ENCODE data around the gene PCDHB15.

The PCDHB15 gene

DNA sequence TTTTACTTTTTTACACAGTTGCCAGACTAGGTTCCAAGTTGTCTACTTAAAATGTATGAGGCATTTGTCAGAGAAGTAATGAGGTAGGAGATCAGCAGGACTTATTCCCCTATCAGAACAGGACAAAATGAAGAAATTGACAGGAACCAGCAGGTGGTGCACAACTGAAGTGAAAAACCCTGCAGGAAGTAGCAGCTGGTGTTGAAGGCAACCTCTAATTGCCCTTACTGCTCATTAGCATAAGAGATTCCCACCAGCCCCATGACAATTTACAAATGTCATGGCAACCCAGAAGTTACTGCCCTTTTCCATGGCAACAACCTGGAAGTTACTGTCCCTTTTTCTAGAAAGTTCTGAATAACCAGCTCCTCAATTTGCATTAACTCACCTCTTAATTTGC, 5.4 kb downstream of the PCDHB15 start:
- no peaks in the 10 kb centered on the region for H4K20me1 ChIP-seq (ENCODE audit: insufficient read depth, low read length)
- H3K36me3 ChIP-seq (ENCODE audit: insufficient read depth, low read length), result no peaks in the 10 kb centered on the region
- ATAC-seq (ENCODE audit: insufficient read depth, low read depth) (no peak), DNase-seq (no peak)
- no peaks in the 10 kb centered on the region for H3K27me3 ChIP-seq (ENCODE audit: insufficient read depth, low read length, poor library complexity)
- H2AFZ ChIP-seq (ENCODE audit: low read depth, low read length), result no peak overlapping the region
- H3K4me1 ChIP-seq (ENCODE audit: insufficient read depth, low read length), result no peaks in the 10 kb centered on the region
- no peak overlapping the region for H3K9ac ChIP-seq (ENCODE audit: low read depth, low read length)
- peaks cover 14% of the 10 kb centered on the region for H3K9me3 ChIP-seq (ENCODE audit: insufficient read depth, low read length, severe bottlenecking)
- no peak overlapping the region for H3K4me3 ChIP-seq (ENCODE audit: low read depth in 1 of 2, low read length in 2 of 2)
- no peak overlapping the region for H3K4me2 ChIP-seq (ENCODE audit: insufficient read depth, low read length)
- H3K27ac ChIP-seq (ENCODE audit: low read length), result no peak overlapping the region
- TF ChIP-seq, protein P1, sequence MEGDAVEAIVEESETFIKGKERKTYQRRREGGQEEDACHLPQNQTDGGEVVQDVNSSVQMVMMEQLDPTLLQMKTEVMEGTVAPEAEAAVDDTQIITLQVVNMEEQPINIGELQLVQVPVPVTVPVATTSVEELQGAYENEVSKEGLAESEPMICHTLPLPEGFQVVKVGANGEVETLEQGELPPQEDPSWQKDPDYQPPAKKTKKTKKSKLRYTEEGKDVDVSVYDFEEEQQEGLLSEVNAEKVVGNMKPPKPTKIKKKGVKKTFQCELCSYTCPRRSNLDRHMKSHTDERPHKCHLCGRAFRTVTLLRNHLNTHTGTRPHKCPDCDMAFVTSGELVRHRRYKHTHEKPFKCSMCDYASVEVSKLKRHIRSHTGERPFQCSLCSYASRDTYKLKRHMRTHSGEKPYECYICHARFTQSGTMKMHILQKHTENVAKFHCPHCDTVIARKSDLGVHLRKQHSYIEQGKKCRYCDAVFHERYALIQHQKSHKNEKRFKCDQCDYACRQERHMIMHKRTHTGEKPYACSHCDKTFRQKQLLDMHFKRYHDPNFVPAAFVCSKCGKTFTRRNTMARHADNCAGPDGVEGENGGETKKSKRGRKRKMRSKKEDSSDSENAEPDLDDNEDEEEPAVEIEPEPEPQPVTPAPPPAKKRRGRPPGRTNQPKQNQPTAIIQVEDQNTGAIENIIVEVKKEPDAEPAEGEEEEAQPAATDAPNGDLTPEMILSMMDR (IDR thresholded peaks at IDR 0.05; ENCODE audit: borderline replicate concordance, extremely low read depth, low read length, poor library complexity, severe bottlenecking), result no peak
- TF ChIP-seq EZH2 (IDR thresholded peaks at IDR 0.05; ENCODE audit: borderline replicate concordance, low read depth, low read length, severe bottlenecking), result no peak
- H3K79me2 ChIP-seq (ENCODE audit: insufficient read depth, low read length), result no peaks in the 10 kb centered on the region

DNA sequence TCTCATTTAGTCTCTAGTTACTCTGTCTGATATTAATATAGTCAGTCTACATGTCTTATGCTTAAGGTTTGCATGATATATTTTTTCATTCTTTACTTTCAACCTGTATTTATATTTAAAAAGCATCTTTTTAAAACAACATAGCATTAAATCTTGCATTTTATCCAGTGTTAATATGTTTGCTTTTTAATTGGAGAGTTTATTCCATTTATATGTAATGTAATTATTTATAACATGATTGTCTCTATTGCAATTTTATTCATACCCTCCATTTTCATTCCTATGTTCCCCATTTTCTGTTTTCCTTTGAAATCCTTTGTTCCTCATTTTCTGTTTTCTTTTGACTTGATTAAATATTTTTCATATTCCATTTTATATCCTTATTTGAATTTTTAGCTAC, 13.3 kb downstream of the PCDHB15 start:
- H3K36me3 ChIP-seq (ENCODE audit: insufficient read depth, low read length), result no peaks in the 10 kb centered on the region
- H3K27me3 ChIP-seq (ENCODE audit: insufficient read depth, low read length, poor library complexity), result no peaks in the 10 kb centered on the region
- H3K4me1 ChIP-seq (ENCODE audit: insufficient read depth, low read length), result no peaks in the 10 kb centered on the region
- no peak overlapping the region for H2AFZ ChIP-seq (ENCODE audit: low read depth, low read length)
- ATAC-seq (ENCODE audit: insufficient read depth, low read depth) (no peak), DNase-seq (no peak)
- H3K4me3 ChIP-seq (ENCODE audit: low read depth in 1 of 2, low read length in 2 of 2), result no peak overlapping the region
- no peak overlapping the region for H3K27ac ChIP-seq (ENCODE audit: low read length)
- no peak for TF ChIP-seq EZH2 (IDR thresholded peaks at IDR 0.05; ENCODE audit: borderline replicate concordance, low read depth, low read length, severe bottlenecking)
- TF ChIP-seq, protein P1 (IDR thresholded peaks at IDR 0.05; ENCODE audit: borderline replicate concordance, extremely low read depth, low read length, poor library complexity, severe bottlenecking), result no peak
- no peak overlapping the region for H3K4me2 ChIP-seq (ENCODE audit: insufficient read depth, low read length)
- H3K9me3 ChIP-seq (ENCODE audit: insufficient read depth, low read length, severe bottlenecking), result peaks cover 55% of the 10 kb centered on the region
- no peaks in the 10 kb centered on the region for H3K79me2 ChIP-seq (ENCODE audit: insufficient read depth, low read length)
- no peaks in the 10 kb centered on the region for H4K20me1 ChIP-seq (ENCODE audit: insufficient read depth, low read length)
- no peak overlapping the region for H3K9ac ChIP-seq (ENCODE audit: low read depth, low read length)

DNA sequence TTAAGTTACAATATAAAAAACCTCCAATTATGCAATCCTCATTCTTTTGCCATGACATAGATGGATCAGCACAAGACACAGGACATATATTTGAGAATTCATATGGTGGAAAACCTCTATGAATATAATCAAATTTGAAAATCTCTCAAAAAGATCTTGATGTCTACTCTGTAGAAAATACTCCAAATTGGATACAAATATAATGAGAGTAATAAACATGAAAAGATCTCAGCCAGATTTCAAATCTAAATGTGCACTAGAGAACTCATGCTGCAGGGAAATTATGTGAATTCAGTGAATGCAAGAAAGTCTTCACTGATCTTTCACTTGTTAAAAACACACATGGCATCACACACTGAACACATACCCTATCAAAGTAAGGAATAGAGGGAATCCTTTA, 13.8 kb downstream of the PCDHB15 start:
- H3K27ac ChIP-seq (ENCODE audit: low read length), result no peak overlapping the region
- ATAC-seq (ENCODE audit: insufficient read depth, low read depth) (no peak), DNase-seq (no peak)
- H3K27me3 ChIP-seq (ENCODE audit: insufficient read depth, low read length, poor library complexity), result no peaks in the 10 kb centered on the region
- H2AFZ ChIP-seq (ENCODE audit: low read depth, low read length), result no peak overlapping the region
- H3K4me3 ChIP-seq (ENCODE audit: low read depth in 1 of 2, low read length in 2 of 2), result no peak overlapping the region
- no peaks in the 10 kb centered on the region for H4K20me1 ChIP-seq (ENCODE audit: insufficient read depth, low read length)
- H3K4me2 ChIP-seq (ENCODE audit: insufficient read depth, low read length), result no peak overlapping the region
- H3K79me2 ChIP-seq (ENCODE audit: insufficient read depth, low read length), result no peaks in the 10 kb centered on the region
- no peak for TF ChIP-seq EZH2 (IDR thresholded peaks at IDR 0.05; ENCODE audit: borderline replicate concordance, low read depth, low read length, severe bottlenecking)
- TF ChIP-seq, protein P1 (IDR thresholded peaks at IDR 0.05; ENCODE audit: borderline replicate concordance, extremely low read depth, low read length, poor library complexity, severe bottlenecking), result no peak
- H3K36me3 ChIP-seq (ENCODE audit: insufficient read depth, low read length), result no peaks in the 10 kb centered on the region
- no peak overlapping the region for H3K9ac ChIP-seq (ENCODE audit: low read depth, low read length)
- peaks cover 57% of the 10 kb centered on the region for H3K9me3 ChIP-seq (ENCODE audit: insufficient read depth, low read length, severe bottlenecking)
- H3K4me1 ChIP-seq (ENCODE audit: insufficient read depth, low read length), result no peaks in the 10 kb centered on the region
